IMR-90 (cell line): ENCODE data around the gene PARP6. TPM values are rescaled to one million over a fixed set of nuclear protein-coding genes. Genes with fewer than 3 reads are reported as not detected.
A peak's percentile ranks its signal among the peaks of the same experiment; 100 is the strongest.

Source experiments
- ATAC-seq: fragments of 200-7000 bp; cut with Tn5 transposase; 2 replicates; pipeline ENCODE4 v1.9.1; 2020; ENCODE audit warnings: low read depth, mild to moderate bottlenecking, moderate library complexity
- BruUV-seq: library from RNA; stranded (reverse); fragments of 400-500 nt; replicated peaks from 2 replicates; lab custom pipeline; 2021; lab: Mats Ljungman, UMichigan
- CTCF ChIA-PET: fragments of 300-600 bp; formaldehyde crosslinking; extraction: SDS; loops from one replicate; lab custom pipeline; 2021; ENCODE audit warnings: antibody characterized with exemption; lab: Yijun Ruan, JAX
- POLR2A ChIA-PET: fragments of 300-600 bp; sonication (Branson Sonifier 250); formaldehyde crosslinking; loops from one replicate; lab custom pipeline; 2022; ENCODE audit warnings: antibody characterized with exemption; ENCODE audit not compliant: unreplicated experiment; lab: Charles Lee
- DNase-seq: peaks from one replicate; pipeline ENCODE4 v3.0.0; 2013
- H2AFZ ChIP-seq: replicated peaks from 2 replicates; pipeline ENCODE3; 2013; ENCODE audit warnings: low read length, mild to moderate bottlenecking; ENCODE audit not compliant: poor library complexity
- H2AK5ac ChIP-seq: 2 replicates; pipeline ENCODE4 v1.6.1; 2013; ENCODE audit warnings: low read depth, low read length, inconsistent platforms
- H2AK9ac ChIP-seq: replicated peaks from 2 replicates; pipeline ENCODE3; 2013; ENCODE audit warnings: mild to moderate bottlenecking, low read depth, low read length, moderate library complexity; ENCODE audit not compliant: poor library complexity
- H2BK120ac ChIP-seq: 2 replicates; pipeline ENCODE4 v1.6.1; 2013; ENCODE audit warnings: low read depth, low read length, inconsistent platforms
- H2BK15ac ChIP-seq: 3 replicates; pipeline ENCODE4 v1.6.1; 2013; ENCODE audit warnings: low read depth, low read length, inconsistent platforms
- H2BK20ac ChIP-seq: 2 replicates; pipeline ENCODE4 v1.6.1; 2013; ENCODE audit warnings: low read depth, mild to moderate bottlenecking, inconsistent platforms, low read length, moderate library complexity
- H2BK5ac ChIP-seq: 2 replicates; pipeline ENCODE4 v1.6.1; 2013; ENCODE audit warnings: mild to moderate bottlenecking, low read depth, low read length, inconsistent platforms; ENCODE audit not compliant: poor library complexity, severe bottlenecking
- H3K14ac ChIP-seq: replicated peaks from 2 replicates; pipeline ENCODE4 v1.6.1; 2013; ENCODE audit warnings: low read depth, low read length, inconsistent platforms
- H3K18ac ChIP-seq: 2 replicates; pipeline ENCODE4 v1.6.1; 2013; ENCODE audit warnings: low read depth, low read length, control low read depth
- H3K23ac ChIP-seq: 2 replicates; pipeline ENCODE4 v1.6.1; 2013; ENCODE audit warnings: low read depth, low read length, inconsistent platforms
- H3K27ac ChIP-seq: 2 replicates; pipeline ENCODE4 v1.5.1; 2013; ENCODE audit warnings: mild to moderate bottlenecking, control low read depth, low read length; ENCODE audit not compliant: insufficient read depth
- H3K27me3 ChIP-seq: 2 replicates; pipeline ENCODE4 v1.6.1; 2013; ENCODE audit warnings: low read length; ENCODE audit not compliant: control insufficient read depth, insufficient read depth
- H3K36me3 ChIP-seq: 2 replicates; pipeline ENCODE4 v1.6.1; 2013; ENCODE audit warnings: low read length, mixed read lengths; ENCODE audit not compliant: control insufficient read depth, insufficient read depth
- H3K4ac ChIP-seq: 2 replicates; pipeline ENCODE4 v1.6.1; 2013; ENCODE audit warnings: low read depth, low read length, inconsistent platforms
- H3K4me1 ChIP-seq: 2 replicates; pipeline ENCODE4 v1.6.1; 2013; ENCODE audit warnings: low read length, mixed read lengths; ENCODE audit not compliant: control insufficient read depth, insufficient read depth
- H3K4me2 ChIP-seq: 2 replicates; pipeline ENCODE4 v1.6.1; 2013; ENCODE audit warnings: low read depth, mild to moderate bottlenecking, control low read depth, low read length, moderate library complexity
- H3K4me3 ChIP-seq: 2 replicates; pipeline ENCODE4 v1.5.1; 2013; ENCODE audit warnings: low read depth, mild to moderate bottlenecking, control low read depth, low read length, moderate library complexity; ENCODE audit not compliant: insufficient read depth
- H3K56ac ChIP-seq: 2 replicates; pipeline ENCODE4 v1.6.1; 2013; ENCODE audit warnings: low read length, inconsistent platforms; ENCODE audit not compliant: insufficient read depth; ENCODE audit errors: extremely low read depth
- H3K79me1 ChIP-seq, 2 experiments: 2 replicates each; pipeline ENCODE4 v1.6.1; 2013; ENCODE audit warnings: low read length in 2 of 2, inconsistent platforms in 1 of 2, low read depth in 1 of 2
- H3K9ac ChIP-seq: 2 replicates; pipeline ENCODE4 v1.6.1; 2013; ENCODE audit warnings: low read depth, low read length, control low read depth
- H3K9me1 ChIP-seq: 2 replicates; pipeline ENCODE4 v1.6.1; 2013; ENCODE audit warnings: low read length, inconsistent platforms; ENCODE audit not compliant: insufficient read depth
- H3K9me3 ChIP-seq: 2 replicates; pipeline ENCODE4 v1.6.1; 2013; ENCODE audit warnings: low read length; ENCODE audit not compliant: control insufficient read depth, insufficient read depth
- H4K20me1 ChIP-seq: 2 replicates; pipeline ENCODE4 v1.6.1; 2013; ENCODE audit warnings: low read length, inconsistent platforms; ENCODE audit not compliant: insufficient read depth
- H4K5ac ChIP-seq: 2 replicates; pipeline ENCODE4 v1.6.1; 2013; ENCODE audit warnings: mild to moderate bottlenecking, low read depth, low read length, control low read depth
- H4K8ac ChIP-seq, 2 experiments: 2 replicates each; pipeline ENCODE4 v1.6.1; 2013; ENCODE audit warnings: low read depth in 2 of 2, low read length in 2 of 2, control low read depth in 1 of 2, inconsistent platforms in 1 of 2
- H4K91ac ChIP-seq: 2 replicates; pipeline ENCODE4 v1.6.1; 2013; ENCODE audit warnings: low read depth, low read length, inconsistent platforms; ENCODE audit not compliant: insufficient read depth
- BHLHE40 ChIP-seq: fragments of 150-350 bp; IDR thresholded peaks from 2 replicates; pipeline ENCODE4 v1.6.1; 2016; ENCODE audit warnings: mild to moderate bottlenecking, low read depth, low read length
- CHD1 ChIP-seq: IDR thresholded peaks from 2 replicates; pipeline ENCODE4 v1.6.1; 2012; ENCODE audit warnings: low read depth, low read length, improper control_type of control experiment
- MAFK ChIP-seq: IDR thresholded peaks from 2 replicates; pipeline ENCODE4 v1.6.1; 2012; ENCODE audit warnings: low read depth, low read length, improper control_type of control experiment
- MAZ ChIP-seq: IDR thresholded peaks from 2 replicates; pipeline ENCODE4 v1.6.1; 2012; ENCODE audit warnings: low read depth, mild to moderate bottlenecking, low read length, improper control_type of control experiment, moderate library complexity, borderline replicate concordance
- MXI1 ChIP-seq: IDR thresholded peaks from 2 replicates; pipeline ENCODE4 v1.6.1; 2012; ENCODE audit warnings: low read depth, mild to moderate bottlenecking, low read length, moderate library complexity, borderline replicate concordance
- NFE2L2 ChIP-seq: fragments of 150-350 bp; IDR thresholded peaks from 2 replicates; pipeline ENCODE4 v1.6.1; 2016; ENCODE audit warnings: low read depth, mild to moderate bottlenecking, low read length
- POLR2A ChIP-seq: IDR thresholded peaks from 2 replicates; pipeline ENCODE4 v1.6.1; 2012; ENCODE audit warnings: mild to moderate bottlenecking, low read depth, low read length
- RAD21 ChIP-seq: IDR thresholded peaks from 2 replicates; pipeline ENCODE4 v1.6.1; 2012; ENCODE audit warnings: low read length, improper control_type of control experiment
- RCOR1 ChIP-seq: IDR thresholded peaks from 2 replicates; pipeline ENCODE4 v1.6.1; 2012; ENCODE audit warnings: mild to moderate bottlenecking, low read length, improper control_type of control experiment; ENCODE audit not compliant: insufficient replicate concordance
- RFX5 ChIP-seq: IDR thresholded peaks from 2 replicates; pipeline ENCODE4 v1.8.0; 2012; ENCODE audit warnings: low read depth, mild to moderate bottlenecking, low read length, moderate library complexity
- SMC3 ChIP-seq: fragments of 150-350 bp; IDR thresholded peaks from 2 replicates; pipeline ENCODE4 v1.6.1; 2016; ENCODE audit warnings: low read depth, mild to moderate bottlenecking, antibody characterized with exemption, low read length, moderate library complexity
- WGBS, 2 experiments: methylation state at CpG; one replicate each; pipeline versions ENCODE4 v1.1.5 to v1.1.7; 2013; ENCODE audit warnings: missing lambda C conversion rate in 2 of 2; ENCODE audit not compliant: insufficient read length in 1 of 2; ENCODE audit errors: extremely low coverage in 2 of 2; 5-methylcytosine and 5-hydroxymethylcytosine counted together
- dilution Hi-C: fragments of 300-500 bp; cut with HindIII; formaldehyde crosslinking; loops from one replicate; pipeline ENCODE4 v1.14.3; 2018; ENCODE audit warnings: low sequenced_read_pairs; ENCODE audit not compliant: unreplicated experiment
- in situ Hi-C: fragments of 300-500 bp; cut with MboI; formaldehyde crosslinking; loops from 3 replicates; pipeline ENCODE4 v1.14.3; 2019; ENCODE audit warnings: low sequenced_read_pairs, inconsistent platforms, mixed read lengths
- intact Hi-C: fragments of 100-400 bp; cut with micrococcal nuclease; formaldehyde crosslinking; loops from 2 replicates; pipeline ENCODE4 v1.10.0; 2022
- polyA plus RNA-seq, 3 experiments: library from polyadenylated mRNA; depleted of rRNA; stranded (reverse); fragments of >200 nt; gene quantifications; 2 replicates each; pipeline ENCODE4 v1.2.3, GENCODE V29; 2012; ENCODE audit warnings: low replicate concordance in 1 of 3
- total RNA-seq: library from RNA; depleted of rRNA; stranded (reverse); fragments of >200 nt; gene quantifications from 2 replicates; pipeline ENCODE4 v1.2.3, GENCODE V29; 2012
- TF ChIP-seq, protein P1 (sequence below): fragments of 150-350 bp; IDR thresholded peaks from 2 replicates; pipeline ENCODE4 v1.6.1; 2016; ENCODE audit warnings: low read depth, mild to moderate bottlenecking, low read length, moderate library complexity, borderline replicate concordance
- TF ChIP-seq, protein P2 (sequence below): fragments of 150-350 bp; IDR thresholded peaks from 2 replicates; pipeline ENCODE4 v1.6.1; 2017; ENCODE audit warnings: mild to moderate bottlenecking, antibody characterized with exemption, low read length, low read depth
- TF ChIP-seq, protein P3 (sequence below): conservative IDR thresholded peaks from 2 replicates; pipeline ENCODE4 v1.5.1; 2012; ENCODE audit warnings: mild to moderate bottlenecking, low read depth, low read length, improper control_type of control experiment

PARP6 gene
- total and polyA plus RNA-seq, 2 of the 4 experiments (the other 2 are of a cell fraction): 13.4 to 45.1 TPM

DNA sequence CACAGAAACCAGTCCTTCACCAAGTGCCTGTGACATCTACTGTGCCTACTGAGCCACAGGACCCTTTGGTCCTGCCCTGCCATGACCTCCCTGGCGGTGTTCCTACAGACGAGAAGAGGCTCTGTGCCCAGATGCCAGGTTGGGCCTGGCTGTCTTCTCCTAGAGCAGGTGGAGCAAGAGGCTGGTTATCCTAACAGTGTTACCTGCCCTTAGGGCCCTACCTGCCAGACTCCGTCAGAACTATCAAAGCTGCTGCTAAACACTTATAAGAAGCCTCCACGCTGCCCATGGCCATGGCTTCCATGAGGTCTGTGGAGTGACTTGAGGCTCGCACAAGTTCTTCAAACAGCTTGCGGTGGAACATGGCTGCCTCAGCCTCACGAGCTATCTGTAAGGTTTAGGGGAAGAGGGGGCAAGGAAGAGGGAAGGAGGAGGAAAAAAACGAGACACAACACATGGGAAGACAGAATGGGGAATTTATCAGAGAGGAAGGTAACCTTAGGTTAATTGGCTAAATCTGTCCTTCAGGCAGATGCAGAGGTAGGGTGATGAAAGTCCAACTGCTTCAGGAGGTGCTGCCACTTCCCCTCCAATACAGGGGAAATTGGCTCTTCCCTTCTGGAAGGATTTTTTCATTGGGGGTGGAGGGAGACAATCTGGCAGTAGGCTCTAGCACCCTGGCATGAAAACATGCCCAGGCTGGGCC lies 69.4 kb downstream of the PARP6 start:
- in situ Hi-C loops: no loop called here
- no peak overlapping the region for H3K27ac ChIP-seq
- BruUV-seq: no TSS peak

More for the DNA sequence above, 69.4 kb downstream of the PARP6 start:
- H3K36me3 ChIP-seq: peaks cover 94% of the 10 kb centered on the region
- no peak overlapping the region for H3K18ac ChIP-seq
- no peak overlapping the region for H3K56ac ChIP-seq
- 0 out of 2 replicates have a peak overlapping the region, but pooled peaks have one; percentile 3 for H2AK5ac ChIP-seq
- no peak overlapping the region for H2BK120ac ChIP-seq
- 0 out of 2 replicates have a peak overlapping the region, but pooled peaks have one; percentile 4 for H3K23ac ChIP-seq
- no peak for DNase-seq
- no peak overlapping the region for H4K91ac ChIP-seq
- H3K4ac ChIP-seq: peak overlapping the region; percentile 4; the same call in 1 of the 2 replicates
- H3K4me3 ChIP-seq: no peak overlapping the region
- no peak overlapping the region for H2BK20ac ChIP-seq
- H3K9me1 ChIP-seq: peaks cover 8% of the 10 kb centered on the region; the same call in 1 of the 2 replicates
- H3K9ac ChIP-seq: no peak overlapping the region
- H4K8ac ChIP-seq: peak overlapping the region in 1 of 2 experiments; percentile 6; a peak in 1 of 4 replicates
- no peak overlapping the region for H3K4me2 ChIP-seq
- dilution Hi-C loops (no loop called here), intact Hi-C loops (no loop called here)
- H3K79me1 ChIP-seq: peaks cover 43 to 79% of the 10 kb centered on the region in 2 experiments
- ChIA-PET CTCF (no interaction called here), POLR2A (no interaction called here)
- H3K14ac ChIP-seq: no peak overlapping the region
- peaks cover 99% of the 10 kb centered on the region for H4K20me1 ChIP-seq
- no peaks in the 10 kb centered on the region for H3K27me3 ChIP-seq
- no peak for ATAC-seq
- H2AK9ac ChIP-seq: peak overlapping the region; percentile 22
- peak overlapping the region; percentile 32 for H2BK5ac ChIP-seq
- 100% methylated on average over 2 of the region's 8 CpGs; no CpG with 5 or more reads in 1 of the 2 experiments for WGBS, 2 experiments
- no peak for TF ChIP-seq MAFK
- TF ChIP-seq RCOR1: no peak
- TF ChIP-seq MXI1: no peak
- TF ChIP-seq BHLHE40: no peak
- no peak for TF ChIP-seq CHD1
- TF ChIP-seq NFE2L2: no peak
- TF ChIP-seq RFX5: no peak
- TF ChIP-seq, protein P1, sequence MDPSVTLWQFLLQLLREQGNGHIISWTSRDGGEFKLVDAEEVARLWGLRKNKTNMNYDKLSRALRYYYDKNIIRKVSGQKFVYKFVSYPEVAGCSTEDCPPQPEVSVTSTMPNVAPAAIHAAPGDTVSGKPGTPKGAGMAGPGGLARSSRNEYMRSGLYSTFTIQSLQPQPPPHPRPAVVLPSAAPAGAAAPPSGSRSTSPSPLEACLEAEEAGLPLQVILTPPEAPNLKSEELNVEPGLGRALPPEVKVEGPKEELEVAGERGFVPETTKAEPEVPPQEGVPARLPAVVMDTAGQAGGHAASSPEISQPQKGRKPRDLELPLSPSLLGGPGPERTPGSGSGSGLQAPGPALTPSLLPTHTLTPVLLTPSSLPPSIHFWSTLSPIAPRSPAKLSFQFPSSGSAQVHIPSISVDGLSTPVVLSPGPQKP: no peak
- TF ChIP-seq, protein P2, sequence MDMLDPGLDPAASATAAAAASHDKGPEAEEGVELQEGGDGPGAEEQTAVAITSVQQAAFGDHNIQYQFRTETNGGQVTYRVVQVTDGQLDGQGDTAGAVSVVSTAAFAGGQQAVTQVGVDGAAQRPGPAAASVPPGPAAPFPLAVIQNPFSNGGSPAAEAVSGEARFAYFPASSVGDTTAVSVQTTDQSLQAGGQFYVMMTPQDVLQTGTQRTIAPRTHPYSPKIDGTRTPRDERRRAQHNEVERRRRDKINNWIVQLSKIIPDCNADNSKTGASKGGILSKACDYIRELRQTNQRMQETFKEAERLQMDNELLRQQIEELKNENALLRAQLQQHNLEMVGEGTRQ: no peak
- TF ChIP-seq POLR2A: no peak
- TF ChIP-seq RAD21: no peak
- no peak for TF ChIP-seq SMC3
- TF ChIP-seq, protein P3, sequence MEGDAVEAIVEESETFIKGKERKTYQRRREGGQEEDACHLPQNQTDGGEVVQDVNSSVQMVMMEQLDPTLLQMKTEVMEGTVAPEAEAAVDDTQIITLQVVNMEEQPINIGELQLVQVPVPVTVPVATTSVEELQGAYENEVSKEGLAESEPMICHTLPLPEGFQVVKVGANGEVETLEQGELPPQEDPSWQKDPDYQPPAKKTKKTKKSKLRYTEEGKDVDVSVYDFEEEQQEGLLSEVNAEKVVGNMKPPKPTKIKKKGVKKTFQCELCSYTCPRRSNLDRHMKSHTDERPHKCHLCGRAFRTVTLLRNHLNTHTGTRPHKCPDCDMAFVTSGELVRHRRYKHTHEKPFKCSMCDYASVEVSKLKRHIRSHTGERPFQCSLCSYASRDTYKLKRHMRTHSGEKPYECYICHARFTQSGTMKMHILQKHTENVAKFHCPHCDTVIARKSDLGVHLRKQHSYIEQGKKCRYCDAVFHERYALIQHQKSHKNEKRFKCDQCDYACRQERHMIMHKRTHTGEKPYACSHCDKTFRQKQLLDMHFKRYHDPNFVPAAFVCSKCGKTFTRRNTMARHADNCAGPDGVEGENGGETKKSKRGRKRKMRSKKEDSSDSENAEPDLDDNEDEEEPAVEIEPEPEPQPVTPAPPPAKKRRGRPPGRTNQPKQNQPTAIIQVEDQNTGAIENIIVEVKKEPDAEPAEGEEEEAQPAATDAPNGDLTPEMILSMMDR: no peak
- no peak for TF ChIP-seq MAZ
- H3K4me1 ChIP-seq: peaks cover 2% of the 10 kb centered on the region; the same call in 1 of the 2 replicates
- no peak overlapping the region for H4K5ac ChIP-seq
- no peak overlapping the region for H2BK15ac ChIP-seq
- peak overlapping the region; percentile 51 for H2AFZ ChIP-seq
- H3K9me3 ChIP-seq: no peaks in the 10 kb centered on the region
